K562 (cell line): ENCODE results near the gene TTC8. TPM values are rescaled to one million over a fixed set of nuclear protein-coding genes. Genes with fewer than 3 reads are reported as not detected.
A peak's percentile ranks its signal among the peaks of the same experiment; 100 is the strongest.

ENCODE experiments used
- ATAC-seq: fragments of 200-7000 bp; cut with Tn5 transposase; 3 replicates; pipeline ENCODE4 v1.9.1; 2020; ENCODE audit warnings: moderate library complexity
- BruUV-seq: library from RNA; stranded (reverse); fragments of 400-500 nt; replicated peaks from 2 replicates; lab custom pipeline; 2021; lab: Mats Ljungman, UMichigan
- CTCF ChIA-PET: fragments of 300-600 bp; formaldehyde crosslinking; extraction: SDS; loops from one replicate; lab custom pipeline; 2021; ENCODE audit warnings: low intra/inter-chr PET ratio; lab: Yijun Ruan, JAX
- POLR2A ChIA-PET: fragments of 300-600, 350-650 bp; sonication (Branson Sonifier 250); formaldehyde crosslinking; extraction: SDS; loops from one replicate; lab custom pipeline; 2021; ENCODE audit warnings: antibody characterized with exemption, inconsistent platforms; lab: Yijun Ruan, JAX
- DNase-seq, 4 experiments: peaks; one replicate each; pipeline versions ENCODE4 v3.0.0 to v3.0.0-alpha.2; 2011 to 2018; ENCODE audit warnings: low spot score in 3 of 4, mixed read lengths in 3 of 4; ENCODE audit errors: extremely low read depth in 1 of 4
- FAIRE-seq: peaks from 2 replicates; lab custom pipeline; 2011; peaks lifted over from hg19 to GRCh38; lab: Jason Lieb, UNC
- H2AFZ ChIP-seq: 2 replicates; pipeline ENCODE4 v1.6.0; 2011; ENCODE audit warnings: low read depth, low read length, control low read depth, inconsistent platforms
- H3K27ac ChIP-seq: fragments of 200-600 bp; 3 replicates; pipeline ENCODE4 v1.8.0; 2011; ENCODE audit warnings: low read depth, mild to moderate bottlenecking, control low read depth, inconsistent platforms, low read length, moderate library complexity, mixed read lengths; ENCODE audit errors: extremely low read depth
- H3K27me3 ChIP-seq, 2 experiments: fragments of 300-600 bp in 1 of 2; 2 replicates in 1 of 2; 3 replicates in 1 of 2; pipeline versions ENCODE4 v1.6.0 to v1.8.0; 2011; ENCODE audit warnings: inconsistent platforms in 2 of 2, low read length in 2 of 2, mild to moderate bottlenecking in 1 of 2, mixed read lengths in 1 of 2, moderate library complexity in 1 of 2; ENCODE audit not compliant: control insufficient read depth in 2 of 2, insufficient read depth in 2 of 2
- H3K36me3 ChIP-seq: fragments of 300-600 bp; 3 replicates; pipeline ENCODE4 v1.8.0; 2011; ENCODE audit warnings: mild to moderate bottlenecking, low read length, inconsistent platforms; ENCODE audit not compliant: control insufficient read depth, insufficient read depth
- H3K4me1 ChIP-seq, 2 experiments: fragments of 200-600 bp in 1 of 2; replicated peaks in 1 of 2; 2 replicates in 1 of 2; 3 replicates in 1 of 2; pipeline versions ENCODE4 v1.5.1 to v1.8.0; 2011; ENCODE audit warnings: inconsistent platforms in 2 of 2, low read length in 2 of 2, mild to moderate bottlenecking in 1 of 2, mixed read lengths in 1 of 2, moderate library complexity in 1 of 2; ENCODE audit not compliant: control insufficient read depth in 2 of 2, insufficient read depth in 2 of 2
- H3K4me2 ChIP-seq: 2 replicates; pipeline ENCODE4 v1.6.1; 2011; ENCODE audit warnings: low read length, control low read depth, inconsistent platforms, mixed read lengths; ENCODE audit not compliant: insufficient read depth
- H3K4me3 ChIP-seq: fragments of 200-600 bp; sonication (generic), shearing (Covaris generic); 2 replicates; pipeline ENCODE4 v1.5.1; 2016; ENCODE audit warnings: control low read depth, inconsistent platforms
- H3K79me2 ChIP-seq: fragments of 200-600 bp; 3 replicates; pipeline ENCODE4 v1.8.0; 2011; ENCODE audit warnings: low read length, inconsistent platforms; ENCODE audit not compliant: control insufficient read depth, insufficient read depth
- H3K9ac ChIP-seq, 2 experiments: 2 replicates each; pipeline versions ENCODE4 v1.6.0 to v1.6.1; 2011; ENCODE audit warnings: low read depth in 2 of 2, low read length in 2 of 2, control low read depth in 1 of 2, inconsistent platforms in 1 of 2, mild to moderate bottlenecking in 1 of 2, mixed read lengths in 1 of 2; ENCODE audit not compliant: insufficient read depth in 1 of 2
- H3K9me1 ChIP-seq: one replicate; pipeline ENCODE4 v1.6.0; 2011; ENCODE audit warnings: inconsistent platforms, mild to moderate bottlenecking, low read length, moderate library complexity; ENCODE audit not compliant: control insufficient read depth, insufficient read depth
- H3K9me3 ChIP-seq: replicated peaks from 2 replicates; pipeline ENCODE4 v1.5.1; 2011; ENCODE audit warnings: low read depth, low read length, inconsistent platforms; ENCODE audit not compliant: control insufficient read depth, insufficient read depth
- H4K20me1 ChIP-seq: replicated peaks from 2 replicates; pipeline ENCODE4 v1.6.1; 2011; ENCODE audit warnings: low read length, inconsistent platforms, mixed read lengths; ENCODE audit not compliant: control insufficient read depth, insufficient read depth
- CTCFL ChIP-seq: IDR thresholded peaks from 2 replicates; pipeline ENCODE4 v1.6.1; 2011; ENCODE audit warnings: borderline replicate concordance, low read depth, mild to moderate bottlenecking, moderate library complexity, low read length; ENCODE audit not compliant: insufficient read depth, poor library complexity, severe bottlenecking
- CUX1 ChIP-seq: fragments of 200-800 bp; sonication (Bioruptor generic); IDR thresholded peaks from 2 replicates; pipeline ENCODE4 v1.6.1; 2016; ENCODE audit warnings: missing genetic modification characterization, missing compliant biosample characterization
- ETV1 ChIP-seq: fragments of 450-650 bp; conservative IDR thresholded peaks from 2 replicates; pipeline ENCODE4 v1.6.1; 2016; ENCODE audit warnings: missing genetic modification characterization, control low read depth, low read depth, missing compliant biosample characterization
- HCFC1 ChIP-seq: IDR thresholded peaks from 2 replicates; pipeline ENCODE4 v1.6.1; 2012; ENCODE audit warnings: low read depth, low read length, improper control_type of control experiment
- HDAC1 ChIP-seq, 2 experiments: fragments of 450-650 bp; IDR thresholded peaks; 2 replicates each; pipeline ENCODE4 v1.6.1; 2016 to 2017; ENCODE audit warnings: inconsistent platforms in 1 of 2, mild to moderate bottlenecking in 1 of 2, moderate library complexity in 1 of 2
- NKRF ChIP-seq: fragments of 450-650 bp; IDR thresholded peaks from 2 replicates; pipeline ENCODE4 v1.6.1; 2016; ENCODE audit warnings: borderline replicate concordance
- SLC30A9 ChIP-seq: fragments of 250-450 bp; sonication (Bioruptor Pico); IDR thresholded peaks from 2 replicates; pipeline ENCODE4 v1.8.0; 2022; ENCODE audit warnings: mild to moderate bottlenecking, moderate library complexity
- TBL1XR1 ChIP-seq, 2 experiments: IDR thresholded peaks; 2 replicates each; pipeline ENCODE4 v1.6.1; 2012; ENCODE audit warnings: improper control_type of control experiment in 2 of 2, low read length in 2 of 2, mild to moderate bottlenecking in 1 of 2
- TOE1 ChIP-seq, 2 experiments: fragments of 450-650 bp in 1 of 2; sonication (generic) in 1 of 2; formaldehyde crosslinking in 1 of 2; IDR thresholded peaks; 2 replicates each; pipeline versions ENCODE4 v1.7.1 to v1.8.0; 2016 to 2022; ENCODE audit warnings: borderline replicate concordance in 2 of 2, mild to moderate bottlenecking in 2 of 2, antibody characterized with exemption in 1 of 2, inconsistent platforms in 1 of 2, low read depth in 1 of 2, missing genetic modification reagents in 1 of 2, moderate library complexity in 1 of 2
- ZBTB17 ChIP-seq: fragments of 450-650 bp; formaldehyde crosslinking; IDR thresholded peaks from 2 replicates; pipeline ENCODE4 v1.4.0; 2020; ENCODE audit warnings: mild to moderate bottlenecking
- ZEB2 ChIP-seq: fragments of 450-650 bp; IDR thresholded peaks from 2 replicates; pipeline ENCODE4 v1.6.1; 2016
- ZNF143 ChIP-seq: sonication (generic); formaldehyde crosslinking; IDR thresholded peaks from 2 replicates; pipeline ENCODE4 v1.9.0; 2022; ENCODE audit warnings: mild to moderate bottlenecking, missing genetic modification reagents
- ZNF695 ChIP-seq: fragments of 450-650 bp; formaldehyde crosslinking; IDR thresholded peaks from 2 replicates; pipeline ENCODE4 v1.4.0; 2020; ENCODE audit warnings: mild to moderate bottlenecking, moderate library complexity
- WGBS: fragments of 100-300 bp; shearing (Covaris generic); methylation state at CpG from one replicate; pipeline ENCODE4 v1.1.6; 2016; ENCODE audit warnings: low coverage, mixed read lengths; ENCODE audit not compliant: insufficient coverage; ENCODE audit errors: missing lambda C conversion rate; 5-methylcytosine and 5-hydroxymethylcytosine counted together
- in situ Hi-C: fragments of 300-500 bp; cut with MboI; formaldehyde crosslinking; loops from 4 replicates; pipeline ENCODE4 v1.15.0; 2018; ENCODE audit warnings: inconsistent platforms, mixed read lengths
- intact Hi-C: fragments of 100-400 bp; cut with micrococcal nuclease; formaldehyde crosslinking; loops from 2 replicates; pipeline ENCODE4 v1.14.2; 2022
- polyA plus RNA-seq, 8 experiments: library from polyadenylated mRNA; depleted of rRNA in 4 of 8; stranded (reverse) in 5 of 8; unstranded in 3 of 8; fragments of >200 nt; fragmentation: Nextera tagmentation in 2 of 8; fragmentation: Illumina TruSeq in 1 of 8; extraction: Ambion mirVana in 2 of 8; extraction: Trizol in 1 of 8; gene quantifications; 2 replicates each; pipeline versions ENCODE4 v1.2.1 to v1.2.3, GENCODE V29; 2011 to 2014; ENCODE audit warnings: inconsistent platforms in 1 of 8, missing spikeins in 1 of 8
- total RNA-seq, 7 experiments: library from RNA; depleted of rRNA in 6 of 7; stranded (reverse); fragments of >200 nt in 6 of 7; fragmentation: Illumina TruSeq in 2 of 7; extraction: Trizol in 2 of 7; gene quantifications; 2 replicates each; pipeline versions ENCODE4 v1.2.1 to v1.2.3, GENCODE V29; 2011 to 2021; ENCODE audit warnings: low replicate concordance in 1 of 7

Gene TTC8
- total and polyA plus RNA-seq, 9 of the 15 experiments (the other 6 are each of a cell fraction or from before 2014, with no cell fraction given): 7.3 to 22.7 (median 9.6) TPM

DNA sequence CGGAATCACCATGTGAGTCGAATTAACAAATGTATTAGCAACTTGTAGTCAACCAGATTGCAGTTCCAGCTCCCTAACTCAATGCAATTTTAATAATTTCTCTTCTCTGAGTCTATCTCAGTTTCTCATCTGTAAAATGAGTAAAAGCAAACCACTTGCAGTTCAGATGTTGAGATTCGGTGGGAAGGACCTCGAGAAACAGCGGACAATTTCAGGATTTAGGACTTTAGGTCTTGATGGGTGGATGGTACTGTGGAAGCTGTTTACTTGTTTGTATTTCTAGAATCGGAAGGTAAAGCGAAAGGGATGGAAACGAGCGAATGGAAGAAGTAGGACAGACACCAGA is 510 bp upstream of the TTC8 start:
- FAIRE-seq: no peak
- TF ChIP-seq SLC30A9 (no peak), CUX1 (CRISPR knock-in tag) (no peak), ZNF143 (CRISPR knock-in tag) (no peak), ZNF695 (CRISPR knock-in tag) (no peak), ETV1 (tag) (0 out of 2 replicates have a peak, but pooled peaks have one; percentile 27), TOE1 (IDR thresholded peaks at IDR 0.05; ENCODE audit: borderline replicate concordance) (no peak), TOE1 (CRISPR knock-in tag; IDR thresholded peaks at IDR 0.05; ENCODE audit: borderline replicate concordance, low read depth) (no peak), CTCFL (no peak), HDAC1 (IDR thresholded peaks at IDR 0.05) (peak in 1 of 2 experiments; percentile 46; a peak in 1 of 4 replicates), NKRF (peak; percentile 24; the same call in 1 of the 2 replicates), HCFC1 (no peak), ZBTB17 (CRISPR knock-in tag) (no peak), ZEB2 (no peak), TBL1XR1 (IDR thresholded peaks at IDR 0.05; ENCODE audit: low read length in 2 of 2) (no peak)
- TF ChIP-seq, all 486 proteins: peak for 3
- ATAC-seq: no peak
- Histone ChIP-seq H3K27me3 (no peaks in the 10 kb centered on the region), H3K9me3 (no peaks in the 10 kb centered on the region), H3K36me3 (no peaks in the 10 kb centered on the region), H3K79me2 (peaks cover 10% of the 10 kb centered on the region; the same call in 2 of the 3 replicates), H3K9ac (peak overlapping the region; percentile 68 to 97), H3K4me3 (peak overlapping the region; percentile 66), H3K9me1 (no peaks in the 10 kb centered on the region), H4K20me1 (no peaks in the 10 kb centered on the region), H3K4me2 (peak overlapping the region; percentile 84), H3K4me1 (peaks cover 10 to 28% of the 10 kb centered on the region in 2 experiments; a peak in 4 of 5 replicates), H2AFZ (peak overlapping the region; percentile 95), H3K27ac (peak overlapping the region; percentile 84; the same call in 2 of the 3 replicates)
- ChIA-PET POLR2A (interaction anchor here (1.3 to 1.8 kb wide), 2 partner anchors 10 to 18 kb away, joined by 4 to 9 read pairs; no protein-coding TSS in a partner anchor), CTCF (no interaction called here)
- in situ Hi-C loops (no loop called here), intact Hi-C loops (no loop called here)
- no peak for DNase-seq
- BruUV-seq: no TSS peak
- WGBS: 3% methylated on average over 9 of the region's 9 CpGs
